GM12878 (cell line): ENCODE data around the gene DNMT3A. TPM values are rescaled to one million over a fixed set of nuclear protein-coding genes. Genes with fewer than 3 reads are reported as not detected.

Experiments used
- ATAC-seq: fragments of 200-7000 bp; cut with Tn5 transposase; 3 replicates; pipeline ENCODE4 v1.9.1; 2020; ENCODE audit warnings: mild to moderate bottlenecking, moderate library complexity
- BruUV-seq: library from RNA; stranded (reverse); fragments of 400-500 nt; replicated peaks from 2 replicates; lab custom pipeline; 2021; lab: Mats Ljungman, UMichigan
- CTCF ChIA-PET: fragments of 300-600 bp; sonication (Branson Sonifier 250); formaldehyde crosslinking; extraction: SDS; loops from one replicate; lab custom pipeline; 2021; ENCODE audit warnings: inconsistent platforms; lab: Yijun Ruan, JAX
- POLR2A ChIA-PET: fragments of 350-600 bp; formaldehyde crosslinking; extraction: SDS; loops from one replicate; lab custom pipeline; 2021; ENCODE audit warnings: inconsistent platforms; lab: Charles Lee
- RAD21 ChIA-PET: fragments of 300-600 bp; sonication (Branson Sonifier 250); formaldehyde crosslinking; loops from one replicate; lab custom pipeline; 2023; ENCODE audit warnings: antibody characterized with exemption; ENCODE audit not compliant: unreplicated experiment; lab: Charles Lee
- SMC1A ChIA-PET: fragments of 300-600 bp; sonication (Branson Sonifier 250); formaldehyde crosslinking; loops from one replicate; lab custom pipeline; 2023; ENCODE audit not compliant: unreplicated experiment, uncharacterized antibody; lab: Charles Lee
- DNase-seq: peaks from one replicate; pipeline ENCODE4 v3.0.0-alpha.2; 2011; ENCODE audit warnings: low read depth, low spot score
- FAIRE-seq: peaks from 3 replicates; lab custom pipeline; 2011; peaks lifted over from hg19 to GRCh38; lab: Jason Lieb, UNC
- H2AFZ ChIP-seq: 2 replicates; pipeline ENCODE4 v1.6.0; 2011; ENCODE audit warnings: low read depth, low read length, control low read depth; ENCODE audit not compliant: control insufficient read depth
- H3K27ac ChIP-seq: 2 replicates; pipeline ENCODE4 v1.5.1; 2011; ENCODE audit warnings: control low read depth; ENCODE audit not compliant: control insufficient read depth, insufficient read depth
- H3K27me3 ChIP-seq, 2 experiments: replicated peaks in 1 of 2; 2 replicates each; pipeline versions ENCODE4 v1.6.0 to v1.6.1; 2011; ENCODE audit warnings: low read length in 1 of 2; ENCODE audit not compliant: control insufficient read depth in 2 of 2, insufficient read depth in 2 of 2
- H3K36me3 ChIP-seq, 2 experiments: 2 replicates each; pipeline ENCODE4 v1.5.1; 2011; ENCODE audit warnings: low read length in 1 of 2; ENCODE audit not compliant: control insufficient read depth in 2 of 2, insufficient read depth in 2 of 2
- H3K4me1 ChIP-seq: 2 replicates; pipeline ENCODE4 v1.6.1; 2011; ENCODE audit warnings: mild to moderate bottlenecking, low read length, moderate library complexity, mixed read lengths; ENCODE audit not compliant: control insufficient read depth, insufficient read depth
- H3K4me2 ChIP-seq: 2 replicates; pipeline ENCODE4 v1.6.0; 2011; ENCODE audit warnings: control low read depth; ENCODE audit not compliant: control insufficient read depth, insufficient read depth
- H3K4me3 ChIP-seq: fragments of 200-600 bp; sonication (generic); 2 replicates; pipeline ENCODE4 v1.5.1; 2016
- H3K79me2 ChIP-seq: 2 replicates; pipeline ENCODE4 v1.6.0; 2011; ENCODE audit warnings: low read length; ENCODE audit not compliant: control insufficient read depth, insufficient read depth
- H3K9ac ChIP-seq: 2 replicates; pipeline ENCODE4 v1.8.0; 2011; ENCODE audit warnings: low read length, control low read depth, mixed read lengths; ENCODE audit not compliant: control insufficient read depth, insufficient read depth
- H3K9me3 ChIP-seq: replicated peaks from 3 replicates; pipeline ENCODE4 v1.5.1; 2011; ENCODE audit warnings: mild to moderate bottlenecking, low read length; ENCODE audit not compliant: control insufficient read depth, insufficient read depth
- H4K20me1 ChIP-seq: 2 replicates; pipeline ENCODE4 v1.6.0; 2011; ENCODE audit not compliant: control insufficient read depth, insufficient read depth
- ATF7 ChIP-seq: fragments of 450-650 bp; IDR thresholded peaks from 2 replicates; pipeline ENCODE4 v1.6.1; 2016; ENCODE audit warnings: low read depth, mild to moderate bottlenecking
- CHD2 ChIP-seq: IDR thresholded peaks from 2 replicates; pipeline ENCODE4 v1.6.1; 2011; ENCODE audit warnings: low read depth, low read length, improper control_type of control experiment, borderline replicate concordance
- FOXM1 ChIP-seq: IDR thresholded peaks from 2 replicates; pipeline ENCODE4 v1.6.1; 2012; ENCODE audit warnings: low read depth, mild to moderate bottlenecking, inconsistent platforms, low read length, moderate library complexity
- GABPA ChIP-seq: IDR thresholded peaks from 2 replicates; pipeline ENCODE4 v1.6.1; 2014; ENCODE audit warnings: antibody characterized with exemption, low read depth, mild to moderate bottlenecking, inconsistent platforms
- HDGF ChIP-seq: fragments of 450-650 bp; IDR thresholded peaks from 2 replicates; pipeline ENCODE4 v1.6.1; 2016; ENCODE audit warnings: antibody characterized with exemption
- NFXL1 ChIP-seq: fragments of 450-650 bp; IDR thresholded peaks from 2 replicates; pipeline ENCODE4 v1.6.1; 2017; ENCODE audit warnings: antibody characterized with exemption, mild to moderate bottlenecking, borderline replicate concordance
- NR2C1 ChIP-seq: fragments of 450-650 bp; IDR thresholded peaks from 2 replicates; pipeline ENCODE4 v1.6.1; 2017; ENCODE audit warnings: antibody characterized with exemption, mild to moderate bottlenecking, moderate library complexity
- WGBS: methylation state at CpG from one replicate; pipeline ENCODE4 v1.1.6; 2016; ENCODE audit warnings: low lambda C conversion rate; ENCODE audit not compliant: insufficient replicate concordance, insufficient coverage; ENCODE audit errors: missing lambda C conversion rate; 5-methylcytosine and 5-hydroxymethylcytosine counted together
- in situ Hi-C: fragments of 300-500 bp; cut with MboI; formaldehyde crosslinking; loops from 9 replicates; pipeline ENCODE4 v1.14.3; 2018; ENCODE audit warnings: mixed read lengths
- intact Hi-C: fragments of 100-400 bp; cut with micrococcal nuclease; formaldehyde crosslinking; loops from one replicate; pipeline ENCODE4 v1.14.2; 2022; ENCODE audit not compliant: unreplicated experiment
- polyA plus RNA-seq, 11 experiments: library from polyadenylated mRNA; depleted of rRNA in 4 of 11; unstranded in 6 of 11; stranded (reverse) in 5 of 11; fragments of >200 nt; fragmentation: Nextera tagmentation in 4 of 11; fragmentation: Illumina TruSeq in 1 of 11; extraction: Ambion mirVana in 4 of 11; extraction: Trizol in 1 of 11; gene quantifications; 1 replicate in 1 of 11; 2 replicates in 10 of 11; pipeline versions ENCODE4 v1.2.1 to v1.2.3, GENCODE V29; 2011 to 2016; ENCODE audit warnings: inconsistent platforms in 2 of 11, missing spikeins in 2 of 11, low read depth in 1 of 11
- total RNA-seq, 4 experiments: library from RNA; depleted of rRNA in 3 of 4; stranded (reverse); fragments of >200 nt in 3 of 4; fragmentation: Illumina TruSeq in 1 of 4; extraction: Trizol in 1 of 4; gene quantifications; 2 replicates each; pipeline versions ENCODE4 v1.2.1 to v1.2.3, GENCODE V29; 2013 to 2021

The DNMT3A gene
- total and polyA plus RNA-seq, 10 of the 15 experiments (the other 5 are each of a cell fraction or from before 2014, with no cell fraction given), result 7.4 to 51.6 (median 17.4) TPM

- Histone ChIP-seq H4K20me1 (no peaks in the 10 kb centered on the region), H2AFZ (peak overlapping the region; percentile 29; the same call in 1 of the 2 replicates), H3K4me3 (no peak overlapping the region), H3K36me3 (peaks cover 0 to 8% of the 10 kb centered on the region in 2 experiments; a peak in 3 of 4 replicates), H3K79me2 (peaks cover 9% of the 10 kb centered on the region)
- no TSS peak for BruUV-seq
- RAD21 ChIA-PET, result interaction anchor here (0.6 to 2.1 kb wide), 7 partner anchors 10 to 253 kb away, joined by 3 to 12 read pairs (median 6); no protein-coding TSS in a partner anchor
- 71% methylated on average over 24 of the region's 27 CpGs for WGBS
- TF ChIP-seq CHD2 (no peak), NFXL1 (no peak), HDGF (peak; percentile 23; the same call in 1 of the 2 replicates), FOXM1 (no peak), NR2C1 (no peak), ATF7 (no peak), GABPA (no peak)
- TF ChIP-seq, all 136 proteins: peak for 1
- Histone ChIP-seq H3K4me1 (peaks cover 31% of the 10 kb centered on the region), H3K27me3 (no peaks in the 10 kb centered on the region), H3K9ac (peak overlapping the region; percentile 41; the same call in 1 of the 2 replicates), H3K27ac (peak overlapping the region; percentile 95), H3K9me3 (no peaks in the 10 kb centered on the region), H3K4me2 (peak overlapping the region; percentile 46; the same call in 1 of the 2 replicates)
- ChIA-PET POLR2A (interaction anchor here (0.7 to 1.5 kb wide), 7 partner anchors 9 to 483 kb away, joined by 3 to 6 read pairs (median 4); no protein-coding TSS in a partner anchor), SMC1A (interaction anchor here (1.0 to 1.7 kb wide), 7 partner anchors 20 to 268 kb away, joined by 3 to 6 read pairs (median 3); no protein-coding TSS in a partner anchor), CTCF (interaction anchor here (0.8 to 2.6 kb wide), 7 partner anchors 9 to 257 kb away, joined by 3 to 8 read pairs (median 3); no protein-coding TSS in a partner anchor)
- no peak for DNase-seq
- in situ Hi-C loops, result no loop called here
- peak; percentile 13 for ATAC-seq
- peak; percentile 18 for FAIRE-seq
- intact Hi-C loops, result no loop called here
Observed at GRCh38 chr2:25313711-25314513, 27.8 kb downstream of the DNMT3A start.
